Erythroblast (primary cell): ENCODE results near the gene IRF2BP2.

Experiments used
- GATA1 ChIP-seq: IDR thresholded peaks from 2 replicates; pipeline ENCODE4 v1.6.1; 2011; ENCODE audit warnings: low read depth, mild to moderate bottlenecking, control low read depth, low read length, moderate library complexity
- POLR2A ChIP-seq: IDR thresholded peaks from 2 replicates; pipeline ENCODE4 v1.6.1; 2011; ENCODE audit warnings: mild to moderate bottlenecking, low read length

GRCh38 chr1:234629026-234629425 is 19.0 kb upstream of the IRF2BP2 start:
- TF ChIP-seq POLR2A (no peak), GATA1 (no peak)
